Body of pancreas (tissue), 4 donors: ENCODE data around the gene INCENP.

Source experiments
- POLR2A ChIP-seq, 3 donors: fragments of 450-650 bp; IDR thresholded peaks; one replicate each; pipeline ENCODE4 v1.6.1; 2016; ENCODE audit warnings: antibody characterized with exemption in 3 of 3, mild to moderate bottlenecking in 2 of 3
- TF ChIP-seq, protein P1 (sequence below), 7 experiments: fragments of 450-650 bp in 4 of 7; fragments of 200-600 bp in 3 of 7; sonication (generic) in 3 of 7; IDR thresholded peaks; one replicate each; pipeline ENCODE4 v1.5.1; 2016 to 2019; ENCODE audit warnings: antibody characterized with exemption in 7 of 7

GRCh38 chr11:62179995-62180394 lies 56.2 kb downstream of the INCENP start:
- TF ChIP-seq, protein P1, sequence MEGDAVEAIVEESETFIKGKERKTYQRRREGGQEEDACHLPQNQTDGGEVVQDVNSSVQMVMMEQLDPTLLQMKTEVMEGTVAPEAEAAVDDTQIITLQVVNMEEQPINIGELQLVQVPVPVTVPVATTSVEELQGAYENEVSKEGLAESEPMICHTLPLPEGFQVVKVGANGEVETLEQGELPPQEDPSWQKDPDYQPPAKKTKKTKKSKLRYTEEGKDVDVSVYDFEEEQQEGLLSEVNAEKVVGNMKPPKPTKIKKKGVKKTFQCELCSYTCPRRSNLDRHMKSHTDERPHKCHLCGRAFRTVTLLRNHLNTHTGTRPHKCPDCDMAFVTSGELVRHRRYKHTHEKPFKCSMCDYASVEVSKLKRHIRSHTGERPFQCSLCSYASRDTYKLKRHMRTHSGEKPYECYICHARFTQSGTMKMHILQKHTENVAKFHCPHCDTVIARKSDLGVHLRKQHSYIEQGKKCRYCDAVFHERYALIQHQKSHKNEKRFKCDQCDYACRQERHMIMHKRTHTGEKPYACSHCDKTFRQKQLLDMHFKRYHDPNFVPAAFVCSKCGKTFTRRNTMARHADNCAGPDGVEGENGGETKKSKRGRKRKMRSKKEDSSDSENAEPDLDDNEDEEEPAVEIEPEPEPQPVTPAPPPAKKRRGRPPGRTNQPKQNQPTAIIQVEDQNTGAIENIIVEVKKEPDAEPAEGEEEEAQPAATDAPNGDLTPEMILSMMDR (IDR thresholded peaks at IDR 0.05): no peak
- TF ChIP-seq POLR2A (IDR thresholded peaks at IDR 0.05): no peak
